Pancreas (tissue), 10 donors: ENCODE data around the gene SLC12A4. TPM values are rescaled to one million over a fixed set of nuclear protein-coding genes. Genes with fewer than 3 reads are reported as not detected.

Source experiments
- ATAC-seq, 4 donors: fragments of 200-7000 bp; cut with Tn5 transposase; one replicate each; pipeline versions ENCODE4 v1.8.0 to v1.9.1; 2020; ENCODE audit warnings: mild to moderate bottlenecking in 4 of 4, moderate library complexity in 4 of 4
- DNase-seq, 6 donors: peaks; one replicate each; pipeline ENCODE4 v3.0.0-alpha.2; 2020
- FAIRE-seq: peaks from 2 replicates; lab custom pipeline; 2012; peaks lifted over from hg19 to GRCh38; lab: Jason Lieb, UNC
- H3K27ac ChIP-seq, 4 donors: fragments of 200-600 bp; sonication (generic); 1 replicate in 3 of 4; 2 replicates in 1 of 4; pipeline versions ENCODE4 v1.5.0 to v1.8.0; 2020
- H3K27me3 ChIP-seq, 4 donors: fragments of 200-600 bp; one replicate each; pipeline ENCODE4 v1.8.0; 2021
- H3K36me3 ChIP-seq, 3 donors: fragments of 200-600 bp; sonication (generic) in 1 of 3; one replicate each; pipeline versions ENCODE4 v1.5.0 to v1.8.0; 2020 to 2021
- H3K4me1 ChIP-seq, 3 donors: fragments of 200-600 bp; one replicate each; pipeline ENCODE4 v1.8.0; 2021
- H3K4me3 ChIP-seq, 4 donors: fragments of 200-600 bp; sonication (generic) in 2 of 4; one replicate each; pipeline versions ENCODE4 v1.5.0 to v1.8.0; 2020 to 2021
- H3K9me3 ChIP-seq, 4 donors: fragments of 200-600 bp; one replicate each; pipeline ENCODE4 v1.8.0; 2021
- WGBS, 2 donors: extraction: QIAGEN DNeasy Blood & Tissue Kit; methylation state at CpG; one replicate each; pipeline ENCODE4 v1.1.7; 2013; 5-methylcytosine and 5-hydroxymethylcytosine counted together
- intact Hi-C, 3 donors: fragments of 100-400 bp; cut with DNase I; formaldehyde crosslinking; loops; one replicate each; pipeline versions ENCODE4 v1.11.1 to v1.14.2; 2022
- polyA plus RNA-seq, 2 donors: library from polyadenylated mRNA; stranded (reverse); fragments of 200-250 nt; gene quantifications; one replicate each; pipeline ENCODE4 v1.2.3, GENCODE V29; 2013
- total RNA-seq, 6 donors: library from RNA; stranded (reverse); fragmentation: NEBNext Ultra II Directional in 4 of 6; extraction: Animal tissue kit (Norgen Biotek cat#: 25700) in 4 of 6; gene quantifications; one replicate each; pipeline versions ENCODE4 v1.2.1 to v1.2.4, GENCODE V29; 2021 to 2023
- TF ChIP-seq, protein P1 (sequence below), 4 donors: fragments of 200-600 bp; sonication (generic) in 3 of 4; IDR thresholded peaks; one replicate each; pipeline versions ENCODE4 v1.5.0 to v1.8.0; 2021; ENCODE audit warnings: antibody characterized with exemption in 4 of 4
- donor health status: healthy with polysubstance abuse.
- donor health status: DM: no; HTN: no; CAD: no; lungs with moderate emphysema.
- donor health status: DM: no; HTN: no; CAD: no.
- donor health status: control.
- donor health status: control.
- donor health status: Bipolar disorder and iron deficiency.
- donor health status: DM: yes; HTN: yes; CAD: no.
- donor health status: DM: no; HTN: no; CAD: no.
- donor health status: DM: no; HTN: no; CAD: no.
- donor health status: DM: yes; HTN: yes; CAD: no.

Gene SLC12A4
- total and polyA plus RNA-seq, 8 donors: 15.8 to 46.4 (median 27.9) TPM

DNA sequence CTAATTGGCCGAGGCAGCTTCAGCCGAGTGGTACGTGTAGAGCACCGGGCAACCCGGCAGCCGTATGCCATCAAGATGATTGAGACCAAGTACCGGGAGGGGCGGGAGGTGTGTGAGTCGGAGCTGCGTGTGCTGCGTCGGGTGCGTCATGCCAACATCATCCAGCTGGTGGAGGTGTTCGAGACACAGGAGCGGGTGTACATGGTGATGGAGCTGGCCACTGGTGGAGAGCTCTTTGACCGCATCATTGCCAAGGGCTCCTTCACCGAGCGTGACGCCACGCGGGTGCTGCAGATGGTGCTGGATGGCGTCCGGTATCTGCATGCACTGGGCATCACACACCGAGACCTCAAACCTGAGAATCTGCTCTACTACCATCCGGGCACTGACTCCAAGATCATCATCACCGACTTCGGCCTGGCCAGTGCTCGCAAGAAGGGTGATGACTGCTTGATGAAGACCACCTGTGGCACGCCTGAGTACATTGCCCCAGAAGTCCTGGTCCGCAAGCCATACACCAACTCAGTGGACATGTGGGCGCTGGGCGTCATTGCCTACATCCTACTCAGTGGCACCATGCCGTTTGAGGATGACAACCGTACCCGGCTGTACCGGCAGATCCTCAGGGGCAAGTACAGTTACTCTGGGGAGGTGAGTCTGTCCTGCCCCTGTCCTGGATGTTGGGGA lies 59.2 kb downstream of the SLC12A4 start:
- FAIRE-seq (no peak), DNase-seq (peak in 1 of 6 donors; percentile 40), ATAC-seq (no peak)
- peaks cover 0 to 25% (median 10%) of the 10 kb centered on the region in 3 donors for H3K36me3 ChIP-seq
- 95% methylated on average over 36 of the region's 36 CpGs for WGBS, 2 donors
- H3K9me3 ChIP-seq: no peaks in the 10 kb centered on the region
- no peak overlapping the region for H3K4me3 ChIP-seq
- TF ChIP-seq, protein P1, sequence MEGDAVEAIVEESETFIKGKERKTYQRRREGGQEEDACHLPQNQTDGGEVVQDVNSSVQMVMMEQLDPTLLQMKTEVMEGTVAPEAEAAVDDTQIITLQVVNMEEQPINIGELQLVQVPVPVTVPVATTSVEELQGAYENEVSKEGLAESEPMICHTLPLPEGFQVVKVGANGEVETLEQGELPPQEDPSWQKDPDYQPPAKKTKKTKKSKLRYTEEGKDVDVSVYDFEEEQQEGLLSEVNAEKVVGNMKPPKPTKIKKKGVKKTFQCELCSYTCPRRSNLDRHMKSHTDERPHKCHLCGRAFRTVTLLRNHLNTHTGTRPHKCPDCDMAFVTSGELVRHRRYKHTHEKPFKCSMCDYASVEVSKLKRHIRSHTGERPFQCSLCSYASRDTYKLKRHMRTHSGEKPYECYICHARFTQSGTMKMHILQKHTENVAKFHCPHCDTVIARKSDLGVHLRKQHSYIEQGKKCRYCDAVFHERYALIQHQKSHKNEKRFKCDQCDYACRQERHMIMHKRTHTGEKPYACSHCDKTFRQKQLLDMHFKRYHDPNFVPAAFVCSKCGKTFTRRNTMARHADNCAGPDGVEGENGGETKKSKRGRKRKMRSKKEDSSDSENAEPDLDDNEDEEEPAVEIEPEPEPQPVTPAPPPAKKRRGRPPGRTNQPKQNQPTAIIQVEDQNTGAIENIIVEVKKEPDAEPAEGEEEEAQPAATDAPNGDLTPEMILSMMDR (IDR thresholded peaks at IDR 0.05): no peak
- no peak overlapping the region for H3K27ac ChIP-seq
- no peaks in the 10 kb centered on the region for H3K27me3 ChIP-seq
- no peaks in the 10 kb centered on the region for H3K4me1 ChIP-seq
- intact Hi-C loops: no loop called here

DNA sequence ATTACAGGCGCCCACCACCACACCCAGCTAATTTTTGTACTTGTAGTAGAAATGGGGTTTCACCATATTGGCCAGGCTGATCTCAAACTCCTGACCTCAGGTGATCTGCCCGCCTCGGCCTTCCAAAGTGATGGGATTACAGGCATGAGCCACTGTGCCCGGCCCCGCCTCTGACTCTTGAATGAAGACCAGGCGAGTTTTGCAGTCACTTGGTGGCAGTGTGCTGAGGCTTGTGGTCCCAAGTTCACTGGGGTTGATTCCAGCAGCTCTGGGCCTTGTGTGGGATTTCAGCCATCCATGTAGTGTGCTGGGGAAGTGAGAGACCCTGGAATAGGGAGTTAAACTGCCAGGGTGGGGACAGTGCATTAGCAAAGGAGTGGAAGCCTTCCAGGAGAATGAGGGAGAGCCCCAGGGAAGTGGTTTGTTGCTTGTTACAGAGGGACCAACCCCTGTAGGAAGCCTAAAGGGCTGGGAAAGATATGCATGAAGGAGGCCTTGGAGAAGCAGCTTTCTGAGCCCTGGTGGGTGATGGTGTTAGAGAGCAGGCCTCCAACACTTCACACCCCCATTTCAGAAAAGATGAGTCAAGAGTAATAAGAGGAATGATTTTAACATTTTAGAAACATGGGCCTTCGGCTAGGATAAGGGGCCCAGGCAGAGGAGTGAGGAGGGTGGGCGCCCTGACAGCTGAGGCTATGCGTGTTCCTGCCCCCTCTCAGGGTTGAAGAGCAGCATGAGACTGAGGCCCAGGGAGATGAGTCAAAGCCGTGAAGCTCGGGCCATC lies 60.8 kb downstream of the SLC12A4 start:
- no peaks in the 10 kb centered on the region for H3K4me1 ChIP-seq
- TF ChIP-seq, protein P1 (IDR thresholded peaks at IDR 0.05): no peak
- no peaks in the 10 kb centered on the region for H3K9me3 ChIP-seq
- H3K36me3 ChIP-seq: peaks cover 0 to 30% (median 10%) of the 10 kb centered on the region in 3 donors
- ATAC-seq: no peak
- 88 to 89% methylated on average over 11 of the region's 11 CpGs for WGBS, 2 donors
- intact Hi-C loops: no loop called here
- FAIRE-seq: no peak
- no peak for DNase-seq
- no peak overlapping the region for H3K27ac ChIP-seq
- H3K27me3 ChIP-seq: no peaks in the 10 kb centered on the region
- no peak overlapping the region for H3K4me3 ChIP-seq

DNA sequence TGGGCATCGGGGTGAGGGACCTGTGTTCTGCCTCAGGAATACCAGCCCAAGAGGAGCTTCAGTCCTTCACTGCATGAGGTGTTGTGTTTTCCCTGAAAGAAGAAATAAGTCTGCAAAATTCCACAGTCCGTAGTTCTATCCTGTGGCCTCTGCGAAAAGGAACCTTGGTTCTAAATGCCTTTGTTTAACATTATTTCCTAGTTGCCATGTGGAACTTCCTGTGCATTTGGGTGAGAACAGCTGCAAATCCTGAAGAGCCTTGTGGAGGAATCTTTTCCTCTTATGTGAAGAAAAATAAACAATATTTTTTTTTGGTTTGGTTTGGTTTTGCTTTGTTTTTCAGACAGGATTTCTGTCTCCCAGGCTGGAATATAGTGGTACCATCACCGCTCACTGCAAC lies 65.6 kb downstream of the SLC12A4 start:
- Histone ChIP-seq H3K27ac (no peak overlapping the region), H3K9me3 (no peaks in the 10 kb centered on the region), H3K4me1 (no peaks in the 10 kb centered on the region), H3K4me3 (no peak overlapping the region), H3K36me3 (peaks cover 0 to 4% (median 0%) of the 10 kb centered on the region in 3 donors), H3K27me3 (no peaks in the 10 kb centered on the region)
- intact Hi-C loops: no loop called here
- WGBS, 2 donors: 87 to 91% methylated on average over 4 of the region's 4 CpGs
- ATAC-seq (no peak), FAIRE-seq (no peak), DNase-seq (no peak)
- TF ChIP-seq, protein P1 (IDR thresholded peaks at IDR 0.05): no peak

DNA sequence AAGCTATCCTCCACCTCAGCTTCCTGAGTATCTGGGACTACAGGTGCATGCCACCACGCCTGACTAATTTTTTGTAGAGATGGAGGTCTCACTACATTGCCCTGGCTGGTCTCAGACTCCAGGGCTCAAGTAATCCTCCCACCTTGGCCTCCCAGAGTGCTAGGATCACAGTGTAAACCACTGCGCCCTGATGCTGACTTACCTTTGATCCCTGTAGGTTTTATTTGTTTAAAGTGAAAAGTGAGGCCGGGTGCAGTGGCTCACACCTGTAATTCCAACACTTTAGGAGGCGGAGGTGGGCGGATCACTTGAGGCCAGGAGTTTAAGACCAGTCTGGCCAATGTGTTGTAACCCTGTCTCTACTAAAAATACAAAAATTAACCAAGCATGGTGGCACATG lies 66.7 kb downstream of the SLC12A4 start:
- ATAC-seq (no peak), DNase-seq (no peak), FAIRE-seq (no peak)
- no peaks in the 10 kb centered on the region for H3K27me3 ChIP-seq
- no peak overlapping the region for H3K27ac ChIP-seq
- 86% methylated on average over 5 of the region's 5 CpGs for WGBS, 2 donors
- H3K36me3 ChIP-seq: peaks cover 0 to 4% (median 0%) of the 10 kb centered on the region in 3 donors
- H3K4me3 ChIP-seq: no peak overlapping the region
- TF ChIP-seq, protein P1 (IDR thresholded peaks at IDR 0.05): no peak
- H3K4me1 ChIP-seq: peaks cover 0 to 3% (median 0%) of the 10 kb centered on the region in 3 donors
- no peaks in the 10 kb centered on the region for H3K9me3 ChIP-seq
- intact Hi-C loops: no loop called here
